GM23338 (cell line): ENCODE results near the gene VSTM2L. TPM values are rescaled to one million over a fixed set of nuclear protein-coding genes. Genes with fewer than 3 reads are reported as not detected.

Source experiments
- ATAC-seq: fragments of 200-7000 bp; cut with Tn5 transposase; 3 replicates; pipeline ENCODE4 v1.9.1; 2020
- DNase-seq: peaks from one replicate; pipeline ENCODE4 v3.0.0-alpha.2; 2015; ENCODE audit warnings: low spot score
- H2AFZ ChIP-seq: fragments of 200-600 bp; sonication (generic); 2 replicates; pipeline ENCODE4 v1.8.0; 2016; ENCODE audit warnings: antibody characterized with exemption, mild to moderate bottlenecking, moderate library complexity
- H3F3A ChIP-seq: fragments of 200-600 bp; sonication (generic); replicated peaks from 2 replicates; pipeline ENCODE4 v1.8.0; 2017; ENCODE audit warnings: antibody characterized with exemption, mixed run types, low read depth
- H3K27ac ChIP-seq: fragments of 200-600 bp; sonication (generic); 2 replicates; pipeline ENCODE4 v1.6.1; 2016; ENCODE audit warnings: low read depth
- H3K27me3 ChIP-seq: fragments of 200-600 bp; sonication (generic); 2 replicates; pipeline ENCODE4 v1.8.0; 2016; ENCODE audit warnings: mild to moderate bottlenecking, mixed run types, moderate library complexity; ENCODE audit not compliant: insufficient read depth
- H3K36me3 ChIP-seq: fragments of 200-600 bp; sonication (generic); 2 replicates; pipeline ENCODE4 v1.8.0; 2016; ENCODE audit warnings: mild to moderate bottlenecking; ENCODE audit not compliant: insufficient read depth
- H3K4me1 ChIP-seq: fragments of 200-600 bp; sonication (generic); 2 replicates; pipeline ENCODE4 v1.8.0; 2016; ENCODE audit warnings: mild to moderate bottlenecking, moderate library complexity; ENCODE audit not compliant: insufficient read depth
- H3K4me2 ChIP-seq: fragments of 200-600 bp; sonication (generic); 2 replicates; pipeline ENCODE4 v1.7.1; 2017; ENCODE audit warnings: mixed run types
- H3K4me3 ChIP-seq: fragments of 200-600 bp; sonication (generic); 2 replicates; pipeline ENCODE4 v1.6.1; 2016; ENCODE audit warnings: mixed run types
- H3K79me2 ChIP-seq: fragments of 200-600 bp; sonication (generic); replicated peaks from 2 replicates; pipeline ENCODE4 v1.8.0; 2017; ENCODE audit warnings: mild to moderate bottlenecking; ENCODE audit not compliant: insufficient read depth
- H3K9me2 ChIP-seq: fragments of 200-600 bp; sonication (generic); 2 replicates; pipeline ENCODE4 v1.8.0; 2017; ENCODE audit not compliant: insufficient read depth
- H4K20me1 ChIP-seq: fragments of 200-600 bp; sonication (generic); replicated peaks from 2 replicates; pipeline ENCODE4 v1.8.0; 2017; ENCODE audit warnings: mild to moderate bottlenecking; ENCODE audit not compliant: insufficient read depth
- H3K27ac Mint-ChIP-seq: 2 replicates; pipeline ENCODE4 v1.8.0; 2020; ENCODE audit warnings: inconsistent platforms, mild to moderate bottlenecking, moderate library complexity, mixed read lengths
- H3K27me3 Mint-ChIP-seq: 3 replicates; pipeline ENCODE4 v1.8.0; 2022; ENCODE audit warnings: low read depth, mild to moderate bottlenecking, moderate library complexity, mixed read lengths, inconsistent platforms; ENCODE audit not compliant: insufficient read depth, poor library complexity
- H3K36me3 Mint-ChIP-seq: 3 replicates; pipeline ENCODE4 v1.8.0; 2021; ENCODE audit warnings: low read depth, mild to moderate bottlenecking, inconsistent platforms, moderate library complexity, mixed read lengths
- H3K4me1 Mint-ChIP-seq: 3 replicates; pipeline ENCODE4 v1.8.0; 2020; ENCODE audit warnings: mild to moderate bottlenecking, inconsistent platforms, mixed read lengths
- H3K4me3 Mint-ChIP-seq: 3 replicates; pipeline ENCODE4 v1.8.0; 2021; ENCODE audit warnings: moderate library complexity, mild to moderate bottlenecking, inconsistent platforms, mixed read lengths
- H3K9me3 Mint-ChIP-seq: 3 replicates; pipeline ENCODE4 v1.8.0; 2020; ENCODE audit warnings: moderate library complexity, mild to moderate bottlenecking, inconsistent platforms, mixed read lengths
- CREB1 ChIP-seq: fragments of 250-450 bp; sonication (Bioruptor Pico); IDR thresholded peaks from 2 replicates; pipeline ENCODE4 v1.5.0; 2020; ENCODE audit warnings: low read depth, mild to moderate bottlenecking, moderate library complexity
- ETS1 ChIP-seq: IDR thresholded peaks from 2 replicates; pipeline ENCODE4 v1.6.1; 2016; ENCODE audit warnings: antibody characterized with exemption
- EZH2 ChIP-seq: fragments of 200-600 bp; sonication (generic); IDR thresholded peaks from one replicate; pipeline ENCODE4 v1.8.0; 2017; ENCODE audit warnings: antibody characterized with exemption, mild to moderate bottlenecking, low read depth; ENCODE audit not compliant: unreplicated experiment
- EZH2phosphoT487 ChIP-seq: fragments of 200-600 bp; sonication (generic); IDR thresholded peaks from one replicate; pipeline ENCODE4 v1.8.1; 2018; ENCODE audit warnings: antibody characterized with exemption; ENCODE audit not compliant: unreplicated experiment
- JUNB ChIP-seq: IDR thresholded peaks from one replicate; pipeline ENCODE4 v1.6.1; 2016; ENCODE audit warnings: antibody characterized with exemption; ENCODE audit not compliant: unreplicated experiment
- NANOG ChIP-seq: IDR thresholded peaks from 2 replicates; pipeline ENCODE4 v1.6.1; 2016; ENCODE audit warnings: antibody characterized with exemption, borderline replicate concordance
- POLR2AphosphoS5 ChIP-seq: IDR thresholded peaks from 2 replicates; pipeline ENCODE4 v1.6.1; 2016; ENCODE audit warnings: antibody characterized with exemption, low read depth
- STAT1 ChIP-seq: IDR thresholded peaks from one replicate; pipeline ENCODE4 v1.6.1; 2016; ENCODE audit warnings: antibody characterized with exemption; ENCODE audit not compliant: unreplicated experiment
- ZNF114 ChIP-seq: fragments of 250-450 bp; sonication (Bioruptor Pico); IDR thresholded peaks from 2 replicates; pipeline ENCODE4 v1.5.0; 2020; ENCODE audit warnings: mild to moderate bottlenecking, moderate library complexity
- ZNF331 ChIP-seq: fragments of 250-450 bp; sonication (Bioruptor Pico); IDR thresholded peaks from 2 replicates; pipeline ENCODE4 v1.5.0; 2020; ENCODE audit warnings: low read depth, mild to moderate bottlenecking, moderate library complexity
- polyA plus RNA-seq: library from polyadenylated mRNA; unstranded; fragments of >200 nt; fragmentation: Nextera tagmentation; extraction: Ambion mirVana; gene quantifications from 2 replicates; pipeline ENCODE4 v1.2.1, GENCODE V29; 2016
- total RNA-seq: library from RNA; depleted of rRNA; stranded (reverse); fragments of >200 nt; shearing (Covaris generic); gene quantifications from 2 replicates; pipeline ENCODE4 v1.2.3, GENCODE V29; 2014
- TF ChIP-seq, protein P1 (sequence below): IDR thresholded peaks from one replicate; pipeline ENCODE4 v1.6.1; 2018; ENCODE audit warnings: antibody characterized with exemption; ENCODE audit not compliant: unreplicated experiment
- TF ChIP-seq, protein P2 (sequence below), 2 experiments: fragments of 200-600 bp in 1 of 2; sonication (generic) in 1 of 2; conservative IDR thresholded peaks; 2 replicates each; pipeline versions ENCODE4 v1.5.1 to v1.6.1; 2016 to 2017; ENCODE audit warnings: antibody characterized with exemption in 2 of 2, low read depth in 2 of 2, mild to moderate bottlenecking in 2 of 2, moderate library complexity in 1 of 2
- TF ChIP-seq, protein P3 (sequence below): fragments of 250-450 bp; sonication (Bioruptor Pico); IDR thresholded peaks from 2 replicates; pipeline ENCODE4 v1.5.0; 2020; ENCODE audit warnings: mild to moderate bottlenecking, moderate library complexity

VSTM2L gene
- total and polyA plus RNA-seq, 2 experiments from 2014 or later, result 0.60 to 1.9 TPM

DNA sequence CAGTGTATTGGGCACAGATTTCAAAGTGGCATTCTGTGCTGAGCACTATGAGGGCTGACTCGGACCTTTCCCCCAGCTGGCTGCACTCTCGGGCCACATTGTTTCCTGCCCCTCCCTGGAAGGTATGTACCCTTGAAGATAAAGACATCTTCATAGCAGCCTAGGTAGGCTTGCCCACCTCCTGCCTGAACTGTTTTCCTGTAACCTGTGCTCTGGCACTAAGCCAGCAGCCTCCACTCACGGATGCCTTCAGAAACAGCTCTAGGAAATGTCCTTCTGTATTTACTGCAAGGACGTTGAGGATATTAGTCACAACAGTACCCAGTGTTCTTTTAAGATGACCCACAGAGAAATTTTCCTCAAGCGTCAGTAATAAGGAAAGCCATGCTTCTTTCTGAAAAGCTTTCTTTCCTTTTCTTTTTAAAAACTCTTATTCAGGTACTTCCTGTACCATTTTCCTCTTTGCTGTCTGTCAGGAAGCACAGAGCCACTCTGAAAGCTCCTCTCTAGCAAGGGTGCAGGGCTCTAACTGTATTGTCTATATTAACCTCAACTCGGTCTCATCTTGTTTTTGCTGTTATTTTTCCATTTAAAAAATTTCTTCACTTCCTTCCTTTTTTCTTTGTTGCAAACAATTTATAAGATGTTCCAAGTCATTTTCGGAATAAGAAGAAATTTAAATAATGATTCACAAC, 86.8 kb downstream of the VSTM2L start:
- Histone ChIP-seq H3K27me3 (no peaks in the 10 kb centered on the region), H3K36me3 (peaks cover 7% of the 10 kb centered on the region; the same call in 1 of the 2 replicates), H3K4me2 (no peak overlapping the region), H4K20me1 (peaks cover 8% of the 10 kb centered on the region), H2AFZ (no peak overlapping the region), H3K4me3 (no peak overlapping the region), H3K9me2 (no peaks in the 10 kb centered on the region), H3F3A (no peaks in the 10 kb centered on the region), H3K27ac (0 out of 2 replicates have a peak overlapping the region, but pooled peaks have one; percentile 32), H3K79me2 (no peaks in the 10 kb centered on the region), H3K4me1 (peaks cover 5% of the 10 kb centered on the region; the same call in 1 of the 2 replicates)
- Mint-ChIP-seq H3K27ac (no peak overlapping the region), H3K4me3 (no peak overlapping the region), H3K4me1 (peaks cover 14% of the 10 kb centered on the region), H3K36me3 (peaks cover 28% of the 10 kb centered on the region), H3K27me3 (peaks cover 3% of the 10 kb centered on the region), H3K9me3 (no peaks in the 10 kb centered on the region)
- DNase-seq (no peak), ATAC-seq (no peak)
- TF ChIP-seq JUNB (no peak), ZNF331 (CRISPR knock-in tag) (no peak), ZNF114 (CRISPR knock-in tag) (no peak), NANOG (no peak), STAT1 (no peak), CREB1 (CRISPR knock-in tag) (no peak), EZH2phosphoT487 (no peak), EZH2 (no peak), ETS1 (no peak), POLR2AphosphoS5 (no peak)
- TF ChIP-seq, protein P1, sequence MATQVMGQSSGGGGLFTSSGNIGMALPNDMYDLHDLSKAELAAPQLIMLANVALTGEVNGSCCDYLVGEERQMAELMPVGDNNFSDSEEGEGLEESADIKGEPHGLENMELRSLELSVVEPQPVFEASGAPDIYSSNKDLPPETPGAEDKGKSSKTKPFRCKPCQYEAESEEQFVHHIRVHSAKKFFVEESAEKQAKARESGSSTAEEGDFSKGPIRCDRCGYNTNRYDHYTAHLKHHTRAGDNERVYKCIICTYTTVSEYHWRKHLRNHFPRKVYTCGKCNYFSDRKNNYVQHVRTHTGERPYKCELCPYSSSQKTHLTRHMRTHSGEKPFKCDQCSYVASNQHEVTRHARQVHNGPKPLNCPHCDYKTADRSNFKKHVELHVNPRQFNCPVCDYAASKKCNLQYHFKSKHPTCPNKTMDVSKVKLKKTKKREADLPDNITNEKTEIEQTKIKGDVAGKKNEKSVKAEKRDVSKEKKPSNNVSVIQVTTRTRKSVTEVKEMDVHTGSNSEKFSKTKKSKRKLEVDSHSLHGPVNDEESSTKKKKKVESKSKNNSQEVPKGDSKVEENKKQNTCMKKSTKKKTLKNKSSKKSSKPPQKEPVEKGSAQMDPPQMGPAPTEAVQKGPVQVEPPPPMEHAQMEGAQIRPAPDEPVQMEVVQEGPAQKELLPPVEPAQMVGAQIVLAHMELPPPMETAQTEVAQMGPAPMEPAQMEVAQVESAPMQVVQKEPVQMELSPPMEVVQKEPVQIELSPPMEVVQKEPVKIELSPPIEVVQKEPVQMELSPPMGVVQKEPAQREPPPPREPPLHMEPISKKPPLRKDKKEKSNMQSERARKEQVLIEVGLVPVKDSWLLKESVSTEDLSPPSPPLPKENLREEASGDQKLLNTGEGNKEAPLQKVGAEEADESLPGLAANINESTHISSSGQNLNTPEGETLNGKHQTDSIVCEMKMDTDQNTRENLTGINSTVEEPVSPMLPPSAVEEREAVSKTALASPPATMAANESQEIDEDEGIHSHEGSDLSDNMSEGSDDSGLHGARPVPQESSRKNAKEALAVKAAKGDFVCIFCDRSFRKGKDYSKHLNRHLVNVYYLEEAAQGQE, result no peak
- TF ChIP-seq, protein P2, sequence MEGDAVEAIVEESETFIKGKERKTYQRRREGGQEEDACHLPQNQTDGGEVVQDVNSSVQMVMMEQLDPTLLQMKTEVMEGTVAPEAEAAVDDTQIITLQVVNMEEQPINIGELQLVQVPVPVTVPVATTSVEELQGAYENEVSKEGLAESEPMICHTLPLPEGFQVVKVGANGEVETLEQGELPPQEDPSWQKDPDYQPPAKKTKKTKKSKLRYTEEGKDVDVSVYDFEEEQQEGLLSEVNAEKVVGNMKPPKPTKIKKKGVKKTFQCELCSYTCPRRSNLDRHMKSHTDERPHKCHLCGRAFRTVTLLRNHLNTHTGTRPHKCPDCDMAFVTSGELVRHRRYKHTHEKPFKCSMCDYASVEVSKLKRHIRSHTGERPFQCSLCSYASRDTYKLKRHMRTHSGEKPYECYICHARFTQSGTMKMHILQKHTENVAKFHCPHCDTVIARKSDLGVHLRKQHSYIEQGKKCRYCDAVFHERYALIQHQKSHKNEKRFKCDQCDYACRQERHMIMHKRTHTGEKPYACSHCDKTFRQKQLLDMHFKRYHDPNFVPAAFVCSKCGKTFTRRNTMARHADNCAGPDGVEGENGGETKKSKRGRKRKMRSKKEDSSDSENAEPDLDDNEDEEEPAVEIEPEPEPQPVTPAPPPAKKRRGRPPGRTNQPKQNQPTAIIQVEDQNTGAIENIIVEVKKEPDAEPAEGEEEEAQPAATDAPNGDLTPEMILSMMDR (conservative IDR thresholded peaks at IDR 0.05; ENCODE audit: low read depth in 2 of 2), result no peak
- TF ChIP-seq, protein P3, sequence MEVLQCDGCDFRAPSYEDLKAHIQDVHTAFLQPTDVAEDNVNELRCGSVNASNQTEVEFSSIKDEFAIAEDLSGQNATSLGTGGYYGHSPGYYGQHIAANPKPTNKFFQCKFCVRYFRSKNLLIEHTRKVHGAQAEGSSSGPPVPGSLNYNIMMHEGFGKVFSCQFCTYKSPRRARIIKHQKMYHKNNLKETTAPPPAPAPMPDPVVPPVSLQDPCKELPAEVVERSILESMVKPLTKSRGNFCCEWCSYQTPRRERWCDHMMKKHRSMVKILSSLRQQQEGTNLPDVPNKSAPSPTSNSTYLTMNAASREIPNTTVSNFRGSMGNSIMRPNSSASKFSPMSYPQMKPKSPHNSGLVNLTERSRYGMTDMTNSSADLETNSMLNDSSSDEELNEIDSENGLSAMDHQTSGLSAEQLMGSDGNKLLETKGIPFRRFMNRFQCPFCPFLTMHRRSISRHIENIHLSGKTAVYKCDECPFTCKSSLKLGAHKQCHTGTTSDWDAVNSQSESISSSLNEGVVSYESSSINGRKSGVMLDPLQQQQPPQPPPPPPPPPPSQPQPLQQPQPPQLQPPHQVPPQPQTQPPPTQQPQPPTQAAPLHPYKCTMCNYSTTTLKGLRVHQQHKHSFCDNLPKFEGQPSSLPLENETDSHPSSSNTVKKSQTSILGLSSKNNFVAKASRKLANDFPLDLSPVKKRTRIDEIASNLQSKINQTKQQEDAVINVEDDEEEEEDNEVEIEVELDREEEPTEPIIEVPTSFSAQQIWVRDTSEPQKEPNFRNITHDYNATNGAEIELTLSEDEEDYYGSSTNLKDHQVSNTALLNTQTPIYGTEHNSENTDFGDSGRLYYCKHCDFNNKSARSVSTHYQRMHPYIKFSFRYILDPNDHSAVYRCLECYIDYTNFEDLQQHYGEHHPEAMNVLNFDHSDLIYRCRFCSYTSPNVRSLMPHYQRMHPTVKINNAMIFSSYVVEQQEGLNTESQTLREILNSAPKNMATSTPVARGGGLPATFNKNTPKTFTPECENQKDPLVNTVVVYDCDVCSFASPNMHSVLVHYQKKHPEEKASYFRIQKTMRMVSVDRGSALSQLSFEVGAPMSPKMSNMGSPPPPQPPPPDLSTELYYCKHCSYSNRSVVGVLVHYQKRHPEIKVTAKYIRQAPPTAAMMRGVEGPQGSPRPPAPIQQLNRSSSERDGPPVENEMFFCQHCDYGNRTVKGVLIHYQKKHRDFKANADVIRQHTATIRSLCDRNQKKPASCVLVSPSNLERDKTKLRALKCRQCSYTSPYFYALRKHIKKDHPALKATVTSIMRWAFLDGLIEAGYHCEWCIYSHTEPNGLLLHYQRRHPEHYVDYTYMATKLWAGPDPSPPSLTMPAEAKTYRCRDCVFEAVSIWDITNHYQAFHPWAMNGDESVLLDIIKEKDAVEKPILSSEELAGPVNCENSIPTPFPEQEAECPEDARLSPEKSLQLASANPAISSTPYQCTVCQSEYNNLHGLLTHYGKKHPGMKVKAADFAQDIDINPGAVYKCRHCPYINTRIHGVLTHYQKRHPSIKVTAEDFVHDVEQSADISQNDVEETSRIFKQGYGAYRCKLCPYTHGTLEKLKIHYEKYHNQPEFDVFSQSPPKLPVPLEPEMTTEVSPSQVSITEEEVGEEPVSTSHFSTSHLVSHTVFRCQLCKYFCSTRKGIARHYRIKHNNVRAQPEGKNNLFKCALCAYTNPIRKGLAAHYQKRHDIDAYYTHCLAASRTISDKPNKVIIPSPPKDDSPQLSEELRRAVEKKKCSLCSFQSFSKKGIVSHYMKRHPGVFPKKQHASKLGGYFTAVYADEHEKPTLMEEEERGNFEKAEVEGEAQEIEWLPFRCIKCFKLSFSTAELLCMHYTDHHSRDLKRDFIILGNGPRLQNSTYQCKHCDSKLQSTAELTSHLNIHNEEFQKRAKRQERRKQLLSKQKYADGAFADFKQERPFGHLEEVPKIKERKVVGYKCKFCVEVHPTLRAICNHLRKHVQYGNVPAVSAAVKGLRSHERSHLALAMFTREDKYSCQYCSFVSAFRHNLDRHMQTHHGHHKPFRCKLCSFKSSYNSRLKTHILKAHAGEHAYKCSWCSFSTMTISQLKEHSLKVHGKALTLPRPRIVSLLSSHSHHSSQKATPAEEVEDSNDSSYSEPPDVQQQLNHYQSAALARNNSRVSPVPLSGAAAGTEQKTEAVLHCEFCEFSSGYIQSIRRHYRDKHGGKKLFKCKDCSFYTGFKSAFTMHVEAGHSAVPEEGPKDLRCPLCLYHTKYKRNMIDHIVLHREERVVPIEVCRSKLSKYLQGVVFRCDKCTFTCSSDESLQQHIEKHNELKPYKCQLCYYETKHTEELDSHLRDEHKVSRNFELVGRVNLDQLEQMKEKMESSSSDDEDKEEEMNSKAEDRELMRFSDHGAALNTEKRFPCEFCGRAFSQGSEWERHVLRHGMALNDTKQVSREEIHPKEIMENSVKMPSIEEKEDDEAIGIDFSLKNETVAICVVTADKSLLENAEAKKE (CRISPR knock-in tag), result no peak
